Activated CD8-positive, alpha-beta memory T cell treated with anti-CD3 and anti-CD28 coated beads for 4 hours (primary cell): Measurements from ENCODE around the gene SIRPD.
"Not testable (repeated sequence)": the region's sequence is repeated elsewhere in the genome, so short reads cannot be mapped to it uniquely, and the experiment has no call there.

Experiments used
- DNase-seq, 2 donors: peaks; one replicate each; pipeline ENCODE4 v3.0.0-alpha.2; 2020; ENCODE audit warnings: low read depth in 2 of 2

The SIRPD gene

GRCh38 chr20:1557605-1558004, at the start of gene SIRPD:
Gene SIRPD, minus strand, starts transcription at chr20:1557705. Its CDS starts 52 bp downstream, at chr20:1557653.
- DNase-seq = no peak

- no peak for DNase-seq
These were observed 43.2 kb upstream of the SIRPD start for GRCh38 chr20:1600736-1601135.

GRCh38 chr20:1595333-1595732, 37.8 kb upstream of the SIRPD start:
- no peak for DNase-seq

GRCh38 chr20:1588533-1589460, 31.3 kb upstream of the SIRPD start:
- DNase-seq = no peak

GRCh38 chr20:1587781-1588532, 30.5 kb upstream of the SIRPD start:
- no peak for DNase-seq

- no peak for DNase-seq
These were observed 22.0 kb upstream of the SIRPD start for GRCh38 chr20:1579488-1579887.

GRCh38 chr20:1577906-1578305, 20.4 kb upstream of the SIRPD start:
- DNase-seq = no peak

GRCh38 chr20:1577313-1577712, 19.8 kb upstream of the SIRPD start:
- DNase-seq = not testable (repeated sequence)

GRCh38 chr20:1576641-1577040, 19.1 kb upstream of the SIRPD start:
- DNase-seq = no peak

- DNase-seq = not testable (repeated sequence)
These were observed 18.5 kb upstream of the SIRPD start for GRCh38 chr20:1576003-1576402.

- not testable (repeated sequence) for DNase-seq
These were observed 14.1 kb upstream of the SIRPD start for GRCh38 chr20:1571583-1571982.

GRCh38 chr20:1569415-1569881, 11.9 kb upstream of the SIRPD start:
- no peak for DNase-seq

GRCh38 chr20:1568163-1568490, 10.6 kb upstream of the SIRPD start:
- DNase-seq = no peak

GRCh38 chr20:1567392-1568162, 10.1 kb upstream of the SIRPD start:
- DNase-seq = no peak

- no peak for DNase-seq
These were observed 9.2 kb upstream of the SIRPD start for GRCh38 chr20:1566701-1567100.

GRCh38 chr20:1565461-1565860, 8.0 kb upstream of the SIRPD start:
- no peak for DNase-seq

- no peak for DNase-seq
These were observed 6.1 kb upstream of the SIRPD start for GRCh38 chr20:1563598-1563997.

GRCh38 chr20:1562622-1563021, 5.1 kb upstream of the SIRPD start:
- no peak for DNase-seq

- no peak for DNase-seq
These were observed 3.8 kb upstream of the SIRPD start for GRCh38 chr20:1561350-1561749.

GRCh38 chr20:1555952-1556351, 1.6 kb downstream of the SIRPD start:
- DNase-seq = no peak

GRCh38 chr20:1539816-1540419, 17.6 kb downstream of the SIRPD start:
- DNase-seq = no peak

- DNase-seq = no peak
These were observed 18.9 kb downstream of the SIRPD start for GRCh38 chr20:1538655-1539054.
